HEK293T (cell line): ENCODE results near the gene SELE.

Source experiments
- CTCF ChIA-PET: fragments of 350-600 bp; formaldehyde crosslinking; extraction: SDS; loops from one replicate; lab custom pipeline; 2021; ENCODE audit warnings: antibody characterized with exemption, inconsistent platforms; lab: Yijun Ruan, JAX
- POLR2A ChIA-PET: fragments of 350-600 bp; formaldehyde crosslinking; extraction: SDS; loops from one replicate; lab custom pipeline; 2020; ENCODE audit warnings: antibody characterized with exemption, inconsistent platforms; lab: Yijun Ruan, JAX
- DNase-seq: peaks from one replicate; pipeline ENCODE4 v3.0.0; 2012; ENCODE audit warnings: mixed read lengths; ENCODE audit errors: extremely low spot score
- ARNT ChIP-seq: fragments of 450-650 bp; IDR thresholded peaks from 2 replicates; pipeline ENCODE4 v1.6.1; 2017; ENCODE audit warnings: mild to moderate bottlenecking
- BHLHE40 ChIP-seq: fragments of 450-650 bp; IDR thresholded peaks from 2 replicates; pipeline ENCODE4 v1.6.1; 2016; ENCODE audit warnings: mild to moderate bottlenecking, moderate library complexity, borderline replicate concordance
- CTBP1 ChIP-seq: fragments of 450-650 bp; IDR thresholded peaks from 2 replicates; pipeline ENCODE4 v1.6.1; 2016; ENCODE audit warnings: borderline replicate concordance
- ELF4 ChIP-seq: fragments of 450-650 bp; IDR thresholded peaks from 2 replicates; pipeline ENCODE4 v1.6.1; 2017; ENCODE audit warnings: antibody characterized with exemption
- FOXA1 ChIP-seq: fragments of 450-650 bp; IDR thresholded peaks from 2 replicates; pipeline ENCODE4 v1.6.1; 2016; ENCODE audit warnings: mild to moderate bottlenecking
- FOXK2 ChIP-seq: fragments of 450-650 bp; IDR thresholded peaks from 2 replicates; pipeline ENCODE4 v1.6.1; 2016; ENCODE audit warnings: mild to moderate bottlenecking
- FOXM1 ChIP-seq: fragments of 450-650 bp; IDR thresholded peaks from 2 replicates; pipeline ENCODE4 v1.6.1; 2017; ENCODE audit warnings: mild to moderate bottlenecking, borderline replicate concordance
- HDGF ChIP-seq: fragments of 450-650 bp; IDR thresholded peaks from 2 replicates; pipeline ENCODE4 v1.6.1; 2017; ENCODE audit warnings: antibody characterized with exemption, borderline replicate concordance
- L3MBTL2 ChIP-seq: fragments of 450-650 bp; conservative IDR thresholded peaks from 2 replicates; pipeline ENCODE4 v1.6.1; 2016; ENCODE audit warnings: mild to moderate bottlenecking
- LEF1 ChIP-seq: fragments of 450-650 bp; IDR thresholded peaks from 2 replicates; pipeline ENCODE4 v1.6.1; 2017; ENCODE audit warnings: mild to moderate bottlenecking, borderline replicate concordance
- NFRKB ChIP-seq: fragments of 450-650 bp; IDR thresholded peaks from 2 replicates; pipeline ENCODE4 v1.6.1; 2016; ENCODE audit warnings: mild to moderate bottlenecking, moderate library complexity
- SP1 ChIP-seq: fragments of 450-650 bp; IDR thresholded peaks from 2 replicates; pipeline ENCODE4 v1.6.1; 2017
- SUZ12 ChIP-seq: fragments of 450-650 bp; IDR thresholded peaks from 2 replicates; pipeline ENCODE4 v1.6.1; 2016; ENCODE audit warnings: mild to moderate bottlenecking
- TARDBP ChIP-seq: fragments of 450-650 bp; IDR thresholded peaks from 2 replicates; pipeline ENCODE4 v1.6.1; 2016
- ZNF384 ChIP-seq: fragments of 450-650 bp; IDR thresholded peaks from 2 replicates; pipeline ENCODE4 v1.6.1; 2016
- TF ChIP-seq, protein P1 (sequence below): fragments of 450-650 bp; IDR thresholded peaks from 2 replicates; pipeline ENCODE4 v1.6.1; 2016

SELE gene

DNA sequence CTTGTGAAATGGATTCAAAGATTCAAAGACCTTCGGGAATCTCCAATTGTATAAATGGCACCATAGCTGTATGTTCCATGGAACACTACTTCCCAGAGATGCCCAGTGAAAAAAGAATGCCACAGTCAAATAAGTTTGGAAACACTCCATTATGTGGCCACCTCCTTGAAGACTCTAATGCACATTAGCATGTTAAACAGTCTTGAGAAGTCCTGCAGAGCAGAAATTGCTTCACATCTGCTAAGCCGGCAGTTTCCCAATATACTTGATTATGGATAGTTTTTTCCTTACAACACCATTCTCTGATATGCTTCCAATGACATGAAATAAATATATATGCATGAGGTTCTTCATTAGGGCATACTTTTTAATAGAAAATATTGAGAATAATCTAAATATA lies 12.7 kb upstream of the SELE start:
- CTCF ChIA-PET, result no interaction called here
- no peak for DNase-seq
- TF ChIP-seq LEF1, result no peak
- no peak for TF ChIP-seq ARNT
- no peak for TF ChIP-seq ELF4
- no peak for TF ChIP-seq FOXK2
- TF ChIP-seq SP1, result no peak
- no peak for TF ChIP-seq BHLHE40
- POLR2A ChIA-PET, result no interaction called here

DNA sequence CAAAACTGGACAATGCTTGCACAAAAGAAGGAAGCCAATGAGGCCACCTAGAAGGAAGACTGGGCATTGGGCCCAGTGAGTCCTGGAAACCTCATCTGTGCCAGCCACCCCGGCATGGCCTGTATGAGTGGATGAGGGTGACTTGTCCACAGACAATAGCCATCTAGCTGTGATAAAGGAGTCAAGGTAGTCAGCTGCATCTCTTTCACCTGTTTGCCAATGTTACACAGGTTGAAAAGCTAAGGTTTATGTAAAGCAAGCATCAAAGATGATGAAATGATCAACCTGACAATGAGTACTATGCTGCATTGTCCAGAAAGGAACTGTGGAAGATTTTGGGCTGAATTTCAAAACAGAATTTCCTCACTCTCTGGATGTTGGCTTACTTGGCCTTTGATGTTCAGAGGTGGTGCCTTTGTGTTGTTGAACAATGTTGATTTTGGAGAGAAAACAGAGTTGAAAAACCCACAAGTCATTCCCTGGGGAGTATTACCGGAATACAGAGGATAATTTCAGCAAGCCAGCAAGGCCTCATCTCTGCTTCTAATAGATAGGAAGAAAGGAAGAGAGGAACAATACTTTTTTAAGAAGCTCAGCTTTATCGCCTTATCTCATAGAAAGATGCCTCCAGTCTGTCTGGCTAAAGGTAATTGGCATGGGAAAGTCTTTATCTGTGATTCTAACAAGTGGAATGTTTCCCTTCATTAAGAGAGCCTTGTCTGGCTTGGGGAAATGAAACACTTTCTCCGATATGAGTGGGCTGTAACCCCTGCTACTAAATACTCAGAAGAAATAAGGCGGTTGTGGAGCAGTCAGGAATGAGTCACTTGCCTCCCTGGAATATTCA lies 11.4 kb upstream of the SELE start:
- TF ChIP-seq BHLHE40 (no peak), HDGF (no peak), L3MBTL2 (no peak), ARNT (no peak), TARDBP (no peak), ZNF384 (no peak), NFRKB (no peak)
- no peak for DNase-seq
- ChIA-PET CTCF (no interaction called here), POLR2A (no interaction called here)

DNA sequence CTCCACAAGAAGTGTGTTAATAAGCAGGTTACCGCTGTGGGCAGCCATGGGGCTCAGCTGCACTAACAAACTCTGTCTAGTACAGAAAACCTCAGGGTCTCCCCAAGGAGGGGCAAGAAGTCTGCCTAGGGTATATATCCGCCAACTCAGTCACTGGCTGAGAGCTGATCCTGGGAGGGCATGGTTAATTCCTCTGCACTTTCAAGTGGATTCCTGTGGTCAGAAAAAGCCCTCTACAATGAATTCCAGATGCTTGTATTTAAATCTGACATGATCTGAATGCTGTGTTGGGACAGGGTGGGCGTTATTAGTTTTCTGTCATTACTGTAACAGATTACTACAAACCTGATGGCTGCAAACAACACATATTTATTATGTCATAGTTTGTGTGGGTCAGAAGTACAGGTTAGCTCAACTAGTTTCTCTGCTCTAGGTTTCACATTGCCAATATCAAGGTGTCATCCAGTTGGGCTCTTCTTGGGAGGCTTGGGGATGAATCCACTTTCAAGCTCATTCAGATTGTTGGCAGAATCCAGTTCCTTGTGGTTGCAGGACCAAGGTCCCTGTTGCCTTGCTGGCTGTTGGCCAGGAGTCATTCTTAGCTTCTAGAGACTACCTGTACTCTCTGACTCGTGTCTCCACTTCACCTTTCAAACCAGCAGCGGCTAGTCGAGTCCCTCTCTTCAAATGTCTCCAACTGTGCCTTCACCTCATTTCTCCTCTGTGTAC lies 8.0 kb upstream of the SELE start:
- DNase-seq, result no peak
- TF ChIP-seq FOXK2 (no peak), ELF4 (no peak), FOXA1 (no peak), L3MBTL2 (no peak), ZNF384 (no peak), NFRKB (no peak), ARNT (no peak), LEF1 (no peak), SP1 (no peak)
- CTCF ChIA-PET, result interaction anchor here (1.2 kb wide), 1 partner anchor 12 kb away, joined by 3 read pairs; no protein-coding TSS in a partner anchor
- POLR2A ChIA-PET, result no interaction called here

DNA sequence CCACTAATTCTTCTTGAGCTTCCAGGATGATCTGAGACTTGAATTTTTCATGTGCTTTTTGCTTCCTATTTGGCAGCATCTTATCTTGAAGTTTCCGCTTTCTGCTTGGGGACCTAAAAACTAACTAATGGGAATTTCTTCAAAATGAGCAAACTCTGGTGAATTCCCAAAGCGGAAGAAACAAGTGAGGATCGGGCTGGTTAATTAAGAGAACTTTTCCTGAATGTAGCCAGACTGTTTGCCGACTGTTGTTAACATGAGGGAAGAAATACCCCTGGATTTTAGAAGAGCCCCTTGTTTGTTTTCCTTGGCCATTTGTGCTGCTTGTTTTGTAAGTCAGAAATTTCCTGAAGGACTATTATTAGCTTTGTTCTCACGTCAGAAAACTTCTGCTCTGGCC lies 6.1 kb upstream of the SELE start:
- TF ChIP-seq ARNT (no peak), ELF4 (no peak), HDGF (no peak), L3MBTL2 (no peak), LEF1 (no peak), SP1 (no peak), TARDBP (no peak), FOXM1 (no peak)
- TF ChIP-seq, protein P1, sequence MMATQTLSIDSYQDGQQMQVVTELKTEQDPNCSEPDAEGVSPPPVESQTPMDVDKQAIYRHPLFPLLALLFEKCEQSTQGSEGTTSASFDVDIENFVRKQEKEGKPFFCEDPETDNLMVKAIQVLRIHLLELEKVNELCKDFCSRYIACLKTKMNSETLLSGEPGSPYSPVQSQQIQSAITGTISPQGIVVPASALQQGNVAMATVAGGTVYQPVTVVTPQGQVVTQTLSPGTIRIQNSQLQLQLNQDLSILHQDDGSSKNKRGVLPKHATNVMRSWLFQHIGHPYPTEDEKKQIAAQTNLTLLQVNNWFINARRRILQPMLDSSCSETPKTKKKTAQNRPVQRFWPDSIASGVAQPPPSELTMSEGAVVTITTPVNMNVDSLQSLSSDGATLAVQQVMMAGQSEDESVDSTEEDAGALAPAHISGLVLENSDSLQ, result no peak
- ChIA-PET CTCF (interaction anchor here (0.6 kb wide), 1 partner anchor 145 kb away, joined by 3 read pairs; no protein-coding TSS in a partner anchor), POLR2A (no interaction called here)
- no peak for DNase-seq

DNA sequence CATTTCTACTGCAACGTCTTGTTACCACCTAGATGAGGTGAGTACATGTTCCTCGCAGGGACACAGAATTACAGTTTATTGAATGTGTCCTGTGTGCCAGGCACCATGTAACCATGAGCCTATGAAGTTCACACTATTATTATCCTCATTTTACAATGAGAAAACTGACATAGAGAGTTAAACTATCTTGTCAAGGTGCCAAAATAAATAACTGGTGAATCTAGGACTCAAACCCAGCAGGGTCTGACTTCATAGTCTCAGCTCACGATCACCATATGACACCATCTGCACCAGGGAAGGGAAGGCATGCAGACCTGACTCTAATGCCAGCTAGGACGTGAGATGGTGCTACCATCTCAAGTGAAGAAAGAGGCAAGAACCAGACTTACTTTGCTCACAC lies 2.4 kb downstream of the SELE start:
- no peak for TF ChIP-seq ELF4
- CTCF ChIA-PET, result no interaction called here
- no peak for DNase-seq
- POLR2A ChIA-PET, result no interaction called here

DNA sequence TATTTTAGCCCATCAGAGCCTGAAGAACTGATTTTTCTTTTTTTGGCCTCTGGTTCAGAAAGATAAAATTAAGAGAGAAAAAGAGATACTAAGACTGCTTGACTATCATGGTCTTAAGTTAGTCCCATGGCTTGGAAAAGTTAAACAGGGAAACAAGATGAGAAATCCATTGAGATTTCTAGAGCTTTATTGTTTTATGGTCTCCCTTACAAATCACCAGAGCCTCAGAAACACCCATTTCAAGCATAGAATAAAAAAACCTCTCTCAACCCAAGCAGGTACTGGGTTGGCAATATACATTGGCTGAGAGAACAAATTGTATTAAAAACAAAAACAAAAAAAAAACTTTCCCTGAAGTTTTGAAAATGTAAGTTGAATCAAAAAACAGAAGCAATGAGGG lies 3.9 kb downstream of the SELE start:
- POLR2A ChIA-PET, result no interaction called here
- CTCF ChIA-PET, result interaction anchor here (0.7 to 1.7 kb wide), 2 partner anchors 11 to 1226 kb away, joined by 3 read pairs; no protein-coding TSS in a partner anchor
- no peak for DNase-seq
- TF ChIP-seq FOXM1, result no peak
- TF ChIP-seq HDGF, result no peak
- no peak for TF ChIP-seq FOXA1
- no peak for TF ChIP-seq CTBP1
- no peak for TF ChIP-seq FOXK2
- TF ChIP-seq L3MBTL2, result no peak
- TF ChIP-seq SUZ12, result no peak
- no peak for TF ChIP-seq BHLHE40
- TF ChIP-seq, protein P1, result no peak
- TF ChIP-seq LEF1, result no peak
- TF ChIP-seq ARNT, result no peak
- no peak for TF ChIP-seq TARDBP
- TF ChIP-seq ZNF384, result no peak
- no peak for TF ChIP-seq ELF4
- TF ChIP-seq SP1, result no peak
- TF ChIP-seq NFRKB, result no peak

DNA sequence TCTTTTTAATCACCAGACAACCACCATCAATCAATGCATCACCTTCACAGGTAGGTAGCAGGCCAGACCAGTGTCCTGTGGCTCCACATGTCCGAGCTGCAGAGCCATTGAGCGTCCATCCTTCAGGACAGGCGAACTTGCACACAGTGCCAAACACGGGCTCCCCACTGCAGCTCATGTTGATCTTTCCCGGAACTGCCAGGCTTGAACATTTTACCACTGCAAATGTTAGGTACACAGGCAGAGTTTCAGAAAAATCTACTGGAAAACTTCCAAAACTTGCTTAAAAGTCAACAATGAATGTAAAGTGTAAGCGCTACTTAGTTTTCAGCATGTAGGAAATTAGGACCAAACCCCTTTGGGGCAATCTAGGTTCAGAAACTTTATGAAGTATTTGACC lies 6.6 kb downstream of the SELE start:
- ChIA-PET CTCF (interaction anchor here (0.7 kb wide), 1 partner anchor 15 kb away, joined by 3 read pairs; no protein-coding TSS in a partner anchor), POLR2A (no interaction called here)
- no peak for DNase-seq
- TF ChIP-seq, protein P1, result no peak
- TF ChIP-seq FOXA1 (no peak), L3MBTL2 (no peak), ZNF384 (no peak), SUZ12 (no peak), CTBP1 (no peak), NFRKB (no peak), FOXK2 (no peak)
